Bronchial epithelial cell (primary cell): ENCODE measurements around the gene HAND2. TPM values are rescaled to one million over a fixed set of nuclear protein-coding genes. Genes with fewer than 3 reads are reported as not detected.

Source experiments
- DNase-seq: peaks from one replicate; pipeline ENCODE4 v3.0.0-alpha.2; 2010; ENCODE audit warnings: low read depth
- FAIRE-seq: peaks from 2 replicates; lab custom pipeline; 2011; peaks lifted over from hg19 to GRCh38; lab: Jason Lieb, UNC
- H3K27me3 ChIP-seq: 2 replicates; pipeline ENCODE4 v1.5.1; 2011; ENCODE audit warnings: low read length; ENCODE audit not compliant: control insufficient read depth, insufficient read depth
- H3K36me3 ChIP-seq: 2 replicates; pipeline ENCODE4 v1.5.1; 2011; ENCODE audit warnings: low read length; ENCODE audit not compliant: control insufficient read depth, insufficient read depth
- H3K4me3 ChIP-seq: 2 replicates; pipeline ENCODE4 v1.5.1; 2011; ENCODE audit warnings: mild to moderate bottlenecking, low read depth, low read length, control low read depth
- total RNA-seq: library from RNA; depleted of rRNA; stranded (reverse); fragments of >200 nt; gene quantifications from 2 replicates; pipeline ENCODE4 v1.2.1, GENCODE V29; 2014
- TF ChIP-seq, protein P1 (sequence below): IDR thresholded peaks from 2 replicates; pipeline ENCODE4 v1.5.1; 2011; ENCODE audit warnings: mild to moderate bottlenecking, moderate library complexity, low read length, control low read depth, inconsistent platforms; ENCODE audit not compliant: insufficient read depth, severe bottlenecking

Gene HAND2
- total RNA-seq, 1 donor from 2014 or later: 1.1 TPM

DNA sequence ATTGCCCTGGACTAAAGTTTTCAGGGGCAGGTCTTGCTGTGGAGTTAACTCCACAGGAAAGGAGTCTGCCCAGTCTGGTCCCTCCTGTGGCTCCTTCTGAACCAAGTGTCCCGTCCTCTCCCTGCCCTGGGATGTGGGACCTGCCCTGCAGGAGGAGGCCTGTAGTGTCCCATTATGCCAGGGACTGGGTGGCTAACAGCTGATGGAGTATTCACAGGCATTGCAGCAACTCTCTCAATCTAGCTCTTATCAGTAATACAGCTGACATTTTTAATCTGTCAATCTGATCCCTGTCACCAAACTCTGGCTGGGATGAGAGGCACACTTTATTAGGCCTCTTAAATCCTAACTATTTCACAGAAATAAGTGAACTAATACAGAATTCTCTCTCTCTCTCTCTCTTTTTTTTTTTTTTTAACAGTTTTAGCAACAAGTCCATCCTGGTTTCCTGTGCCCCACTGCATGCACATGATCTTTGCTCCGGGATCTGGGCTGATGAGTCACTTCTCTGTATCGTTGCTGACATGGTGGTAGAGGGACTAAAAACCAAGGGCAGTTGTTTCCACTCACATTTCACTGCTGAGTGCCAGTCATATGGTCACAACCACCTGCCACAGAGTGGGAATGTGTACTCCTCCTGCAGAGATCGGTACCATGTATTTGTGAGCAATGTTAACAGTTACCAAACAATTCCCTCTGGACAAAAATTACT is 39.1 kb downstream of the HAND2 start:
- FAIRE-seq: no peak
- TF ChIP-seq, protein P1, sequence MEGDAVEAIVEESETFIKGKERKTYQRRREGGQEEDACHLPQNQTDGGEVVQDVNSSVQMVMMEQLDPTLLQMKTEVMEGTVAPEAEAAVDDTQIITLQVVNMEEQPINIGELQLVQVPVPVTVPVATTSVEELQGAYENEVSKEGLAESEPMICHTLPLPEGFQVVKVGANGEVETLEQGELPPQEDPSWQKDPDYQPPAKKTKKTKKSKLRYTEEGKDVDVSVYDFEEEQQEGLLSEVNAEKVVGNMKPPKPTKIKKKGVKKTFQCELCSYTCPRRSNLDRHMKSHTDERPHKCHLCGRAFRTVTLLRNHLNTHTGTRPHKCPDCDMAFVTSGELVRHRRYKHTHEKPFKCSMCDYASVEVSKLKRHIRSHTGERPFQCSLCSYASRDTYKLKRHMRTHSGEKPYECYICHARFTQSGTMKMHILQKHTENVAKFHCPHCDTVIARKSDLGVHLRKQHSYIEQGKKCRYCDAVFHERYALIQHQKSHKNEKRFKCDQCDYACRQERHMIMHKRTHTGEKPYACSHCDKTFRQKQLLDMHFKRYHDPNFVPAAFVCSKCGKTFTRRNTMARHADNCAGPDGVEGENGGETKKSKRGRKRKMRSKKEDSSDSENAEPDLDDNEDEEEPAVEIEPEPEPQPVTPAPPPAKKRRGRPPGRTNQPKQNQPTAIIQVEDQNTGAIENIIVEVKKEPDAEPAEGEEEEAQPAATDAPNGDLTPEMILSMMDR: no peak

DNA sequence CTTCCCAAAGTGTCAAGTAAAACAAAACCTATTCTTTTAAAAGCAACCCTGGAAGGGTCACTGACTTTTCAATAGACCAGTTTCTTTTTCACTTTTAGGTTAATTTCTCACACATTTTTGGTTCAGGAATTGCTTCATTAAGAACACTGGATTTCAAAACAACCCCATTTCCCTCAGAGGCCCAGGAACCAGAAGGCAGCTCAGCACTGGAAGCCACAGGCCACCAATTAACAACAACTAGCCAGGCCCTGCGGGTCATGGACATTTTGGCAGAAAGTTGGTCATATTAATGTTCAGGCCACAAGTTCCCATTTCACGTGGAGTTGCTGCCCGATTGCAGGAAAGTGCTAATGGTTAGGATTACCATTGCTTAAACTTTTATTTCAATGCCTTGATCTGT is 39.8 kb downstream of the HAND2 start:
- FAIRE-seq (no peak), DNase-seq (no peak)
- TF ChIP-seq, protein P1: no peak
- Histone ChIP-seq H3K27me3 (peaks cover 2% of the 10 kb centered on the region), H3K36me3 (no peaks in the 10 kb centered on the region), H3K4me3 (no peak overlapping the region)

More for the DNA sequence above, 39.1 kb downstream of the HAND2 start:
- Histone ChIP-seq H3K36me3 (no peaks in the 10 kb centered on the region), H3K4me3 (no peak overlapping the region), H3K27me3 (peaks cover 2% of the 10 kb centered on the region)
- peak; percentile 20 for DNase-seq

DNA sequence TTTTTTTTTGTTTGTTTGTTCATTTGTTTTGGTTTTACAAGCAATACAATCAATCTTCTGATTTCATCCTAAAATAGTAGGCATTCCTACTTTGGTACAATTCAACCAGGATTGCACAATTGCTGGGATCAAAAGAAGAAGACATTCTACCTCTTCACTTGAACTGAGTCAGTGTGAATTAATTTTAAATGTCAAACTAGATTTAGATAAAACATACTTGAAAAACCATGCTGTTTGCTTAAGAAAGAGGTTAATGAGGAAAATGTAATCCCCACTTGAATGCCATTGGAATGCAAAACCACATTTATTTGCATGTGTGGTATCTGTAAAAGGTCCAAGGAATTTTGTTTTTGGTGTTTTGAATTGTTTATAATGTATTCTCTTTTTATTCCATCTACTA is 40.5 kb downstream of the HAND2 start:
- FAIRE-seq: no peak
- no peaks in the 10 kb centered on the region for H3K36me3 ChIP-seq
- TF ChIP-seq, protein P1: no peak
- H3K4me3 ChIP-seq: no peak overlapping the region
- no peak for DNase-seq
- H3K27me3 ChIP-seq: peaks cover 1% of the 10 kb centered on the region

DNA sequence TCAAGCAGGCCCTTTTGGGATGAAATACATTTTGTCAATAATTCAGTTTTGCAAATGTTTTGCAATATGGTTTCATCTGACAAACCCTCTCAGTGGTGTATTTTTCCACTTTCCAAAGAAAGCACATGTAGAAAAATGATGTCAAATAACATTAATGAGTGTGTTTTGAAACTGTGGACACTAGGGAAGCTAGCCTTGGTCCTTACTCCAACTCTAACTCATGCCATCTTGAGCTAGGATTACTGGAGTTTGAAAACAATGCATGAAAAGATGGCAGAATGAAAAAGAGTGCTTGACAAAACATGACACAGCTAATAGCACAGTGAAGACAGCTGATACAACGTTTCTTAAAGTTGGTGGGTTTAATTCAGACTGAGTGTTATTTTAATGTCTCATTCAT is 41.4 kb downstream of the HAND2 start:
- no peak for DNase-seq
- FAIRE-seq: no peak
- Histone ChIP-seq H3K36me3 (no peaks in the 10 kb centered on the region), H3K4me3 (no peak overlapping the region), H3K27me3 (no peaks in the 10 kb centered on the region)
- TF ChIP-seq, protein P1: no peak

DNA sequence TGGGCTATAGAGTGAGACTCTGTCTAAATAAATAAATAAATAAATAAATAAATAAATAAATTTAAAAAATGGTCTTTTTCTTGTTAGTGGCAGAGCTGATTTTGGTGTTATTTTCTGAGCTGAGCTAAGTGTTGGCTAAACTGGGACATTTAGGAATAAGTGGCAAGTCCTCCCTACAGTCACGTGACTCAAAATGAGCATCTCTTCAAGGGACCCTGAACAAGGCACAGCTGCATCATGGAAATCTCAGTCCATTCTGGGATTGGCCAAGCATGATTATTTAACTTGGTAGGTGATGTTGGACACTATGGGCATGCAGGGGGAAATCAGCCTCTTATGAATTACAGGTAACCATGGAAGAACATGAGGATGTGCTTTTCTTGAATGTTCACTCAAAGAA is 42.0 kb downstream of the HAND2 start:
- TF ChIP-seq, protein P1: no peak
- no peak for FAIRE-seq
- no peaks in the 10 kb centered on the region for H3K27me3 ChIP-seq
- H3K4me3 ChIP-seq: no peak overlapping the region
- no peak for DNase-seq
- no peaks in the 10 kb centered on the region for H3K36me3 ChIP-seq

DNA sequence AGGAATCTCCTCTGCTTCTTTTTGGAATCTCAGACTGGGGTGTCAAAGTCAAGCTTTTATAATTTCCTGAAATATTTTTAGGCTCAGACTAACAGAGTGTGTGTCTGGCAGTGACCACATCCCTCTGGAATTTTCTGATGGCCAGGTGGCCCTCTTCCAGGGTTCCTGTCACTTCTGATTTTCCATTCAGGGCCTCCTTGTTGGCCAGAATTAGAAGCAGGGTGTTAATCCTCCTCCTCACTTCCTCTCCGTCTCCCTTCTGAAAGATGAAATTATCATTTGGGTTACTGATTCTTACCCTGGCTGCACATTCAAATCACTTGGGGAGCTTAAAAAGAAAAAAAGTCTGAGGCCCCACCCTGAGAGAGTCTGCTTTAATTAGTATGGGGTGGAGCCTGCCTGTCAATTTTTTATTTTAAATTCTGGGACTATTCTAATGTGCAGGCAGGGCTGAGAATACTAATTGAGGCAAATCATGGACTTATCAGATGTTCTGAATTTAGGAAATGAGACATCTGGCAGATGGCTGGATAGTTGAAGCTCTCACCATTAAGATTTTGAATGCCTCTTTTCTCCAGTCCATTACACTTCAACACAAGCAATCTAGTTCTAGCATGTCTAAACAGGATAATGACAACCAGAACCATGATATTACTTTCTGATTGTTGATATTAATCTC is 43.2 kb downstream of the HAND2 start:
- Histone ChIP-seq H3K36me3 (no peaks in the 10 kb centered on the region), H3K27me3 (no peaks in the 10 kb centered on the region), H3K4me3 (no peak overlapping the region)
- TF ChIP-seq, protein P1: no peak
- DNase-seq (no peak), FAIRE-seq (no peak)
